ENCODE data around the gene NHLRC3. TPM values are rescaled to one million over a fixed set of nuclear protein-coding genes. Genes with fewer than 3 reads are reported as not detected.

The NHLRC3 gene
- total and polyA plus RNA-seq, 2 donors (not counting 3 experiments of a cell fraction or from before 2014, with no cell fraction given): 7.3 to 10.2 TPM

DNA sequence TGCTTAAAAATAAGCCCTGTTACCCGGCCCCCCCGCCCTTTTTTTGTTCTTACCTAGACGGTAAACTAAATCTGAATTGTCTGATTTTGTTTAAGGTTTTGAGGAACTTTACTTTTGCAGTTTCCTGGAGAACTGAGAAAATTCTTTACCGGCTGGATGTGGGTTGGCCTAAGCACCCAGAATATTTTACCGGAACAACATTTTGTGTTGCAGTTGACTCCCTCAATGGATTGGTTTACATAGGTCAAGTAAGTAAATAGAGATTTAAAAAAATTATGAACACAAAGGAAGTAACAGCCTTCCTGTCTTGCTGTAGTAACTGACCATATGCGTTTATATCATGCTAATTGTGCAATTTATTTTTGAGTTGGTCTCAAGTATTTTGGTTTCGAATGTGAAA lies 785 bp downstream of the NHLRC3 start:
- H3K4me2 ChIP-seq (ENCODE audit: insufficient read depth, low read length): peak overlapping the region; percentile 68
- peaks cover 38% of the 10 kb centered on the region for H3K79me2 ChIP-seq (ENCODE audit: control insufficient read depth, insufficient read depth, low read length)
- no TSS peak for BruUV-seq (replicated peaks)
- H3K4me1 ChIP-seq (ENCODE audit: control insufficient read depth, extremely low read depth, insufficient read depth, low read length): peaks cover 24% of the 10 kb centered on the region
- intact Hi-C loops (cut with micrococcal nuclease) (loop anchor here (5.0 to 10.0 kb wide), 4 partner anchors 376 to 1736 kb away; partner anchors contain the start of genes LHFPL6, MRPS31 and UFM1), dilution Hi-C loops (cut with MboI; ENCODE audit: extremely low pct_ligation_motif_present, low sequenced_read_pairs) (no loop called here)
- H3K9ac ChIP-seq (replicated peaks; ENCODE audit: extremely low read depth, insufficient read depth, low read length): peak overlapping the region; percentile 81
- ChIA-PET CTCF (interaction anchor here (1.0 to 2.6 kb wide), 5 partner anchors 10 to 577 kb away, joined by 3 to 15 read pairs (median 7); no protein-coding TSS in a partner anchor), POLR2A (no interaction called here)
- H4K20me1 ChIP-seq (replicated peaks; ENCODE audit: control insufficient read depth, extremely low read depth, insufficient read depth, low read length): no peaks in the 10 kb centered on the region
- no peaks in the 10 kb centered on the region for H3K9me3 ChIP-seq (replicated peaks; ENCODE audit: control insufficient read depth, insufficient read depth, low read length)
- no peaks in the 10 kb centered on the region for H3K9me1 ChIP-seq (replicated peaks; ENCODE audit: control insufficient read depth, extremely low read depth, insufficient read depth, low read length)
- H3K27me3 ChIP-seq (ENCODE audit: control insufficient read depth in 2 of 2, insufficient read depth in 2 of 2, low read length in 2 of 2): no peaks in the 10 kb centered on the region
- DNase-seq (ENCODE audit: low read depth, low spot score) (no peak), FAIRE-seq (no peak)
- peak overlapping the region in 2 of 3 experiments; percentile 75 to 94 for H3K4me3 ChIP-seq (replicated peaks in 1 of 3; ENCODE audit: insufficient read depth in 1 of 3, low read depth in 1 of 3, low read length in 3 of 3)
- H2AFZ ChIP-seq (ENCODE audit: low read depth, low read length): peak overlapping the region; percentile 86
- TF ChIP-seq POLR2AphosphoS5 (IDR thresholded peaks at IDR 0.05; ENCODE audit: insufficient read depth, low read depth, low read length) (no peak), GATA2 (IDR thresholded peaks at IDR 0.05; ENCODE audit: insufficient read depth, insufficient read length, low read depth, low read length) (no peak), JUN (IDR thresholded peaks at IDR 0.05; ENCODE audit: borderline replicate concordance, insufficient read depth, insufficient read length, low read depth) (no peak)
- H3K36me3 ChIP-seq (ENCODE audit: control insufficient read depth in 2 of 2, extremely low read depth in 1 of 2, insufficient read depth in 2 of 2, low read length in 2 of 2): no peaks in the 10 kb centered on the region
- H3K27ac ChIP-seq (ENCODE audit: insufficient read depth, low read depth, low read length): no peak overlapping the region

DNA sequence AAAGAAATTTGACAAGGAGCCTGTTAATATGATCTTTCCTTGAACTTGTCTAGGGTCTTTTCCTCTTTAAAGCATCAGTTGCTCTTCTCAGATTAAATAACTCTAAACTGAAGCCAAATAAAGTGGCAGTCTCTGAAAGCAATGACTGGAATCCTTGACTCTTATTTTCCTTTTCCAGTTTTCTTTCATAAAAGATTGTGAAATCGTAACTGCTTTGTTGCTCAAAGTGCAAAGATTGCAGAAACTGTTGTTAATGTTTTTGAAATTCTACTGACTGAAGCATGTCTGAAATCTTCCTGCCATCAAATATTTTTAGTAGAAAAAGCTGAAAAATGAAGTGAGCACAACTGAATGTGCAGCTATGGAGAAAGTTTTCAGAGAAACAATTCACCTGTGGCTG lies 1.9 kb downstream of the NHLRC3 start:
- intact Hi-C loops (cut with micrococcal nuclease): no loop called here
- Histone ChIP-seq H3K4me3 (replicated peaks in 1 of 3; ENCODE audit: insufficient read depth in 1 of 3, low read depth in 1 of 3, low read length in 3 of 3) (no peak overlapping the region), H3K36me3 (ENCODE audit: control insufficient read depth in 2 of 2, extremely low read depth in 1 of 2, insufficient read depth in 2 of 2, low read length in 2 of 2) (no peaks in the 10 kb centered on the region), H3K27ac (ENCODE audit: insufficient read depth, low read depth, low read length) (no peak overlapping the region), H3K79me2 (ENCODE audit: control insufficient read depth, insufficient read depth, low read length) (peaks cover 26% of the 10 kb centered on the region), H3K27me3 (ENCODE audit: control insufficient read depth in 2 of 2, insufficient read depth in 2 of 2, low read length in 2 of 2) (no peaks in the 10 kb centered on the region), H3K9me1 (replicated peaks; ENCODE audit: control insufficient read depth, extremely low read depth, insufficient read depth, low read length) (no peaks in the 10 kb centered on the region), H3K9ac (replicated peaks; ENCODE audit: extremely low read depth, insufficient read depth, low read length) (no peak overlapping the region), H3K4me2 (ENCODE audit: insufficient read depth, low read length) (no peak overlapping the region), H4K20me1 (replicated peaks; ENCODE audit: control insufficient read depth, extremely low read depth, insufficient read depth, low read length) (no peaks in the 10 kb centered on the region), H2AFZ (ENCODE audit: low read depth, low read length) (no peak overlapping the region), H3K9me3 (replicated peaks; ENCODE audit: control insufficient read depth, insufficient read depth, low read length) (no peaks in the 10 kb centered on the region), H3K4me1 (ENCODE audit: control insufficient read depth, extremely low read depth, insufficient read depth, low read length) (peaks cover 20% of the 10 kb centered on the region)
- DNase-seq (ENCODE audit: low read depth, low spot score) (no peak), FAIRE-seq (no peak)
- POLR2A ChIA-PET: no interaction called here
- dilution Hi-C loops (cut with MboI; ENCODE audit: extremely low pct_ligation_motif_present, low sequenced_read_pairs): no loop called here
- no TSS peak for BruUV-seq (replicated peaks)
- TF ChIP-seq, protein P1, sequence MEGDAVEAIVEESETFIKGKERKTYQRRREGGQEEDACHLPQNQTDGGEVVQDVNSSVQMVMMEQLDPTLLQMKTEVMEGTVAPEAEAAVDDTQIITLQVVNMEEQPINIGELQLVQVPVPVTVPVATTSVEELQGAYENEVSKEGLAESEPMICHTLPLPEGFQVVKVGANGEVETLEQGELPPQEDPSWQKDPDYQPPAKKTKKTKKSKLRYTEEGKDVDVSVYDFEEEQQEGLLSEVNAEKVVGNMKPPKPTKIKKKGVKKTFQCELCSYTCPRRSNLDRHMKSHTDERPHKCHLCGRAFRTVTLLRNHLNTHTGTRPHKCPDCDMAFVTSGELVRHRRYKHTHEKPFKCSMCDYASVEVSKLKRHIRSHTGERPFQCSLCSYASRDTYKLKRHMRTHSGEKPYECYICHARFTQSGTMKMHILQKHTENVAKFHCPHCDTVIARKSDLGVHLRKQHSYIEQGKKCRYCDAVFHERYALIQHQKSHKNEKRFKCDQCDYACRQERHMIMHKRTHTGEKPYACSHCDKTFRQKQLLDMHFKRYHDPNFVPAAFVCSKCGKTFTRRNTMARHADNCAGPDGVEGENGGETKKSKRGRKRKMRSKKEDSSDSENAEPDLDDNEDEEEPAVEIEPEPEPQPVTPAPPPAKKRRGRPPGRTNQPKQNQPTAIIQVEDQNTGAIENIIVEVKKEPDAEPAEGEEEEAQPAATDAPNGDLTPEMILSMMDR (IDR thresholded peaks at IDR 0.05; ENCODE audit: extremely low read depth in 1 of 2, insufficient read depth in 1 of 2, low read depth in 1 of 2, low read length in 2 of 2): no peak
- TF ChIP-seq POLR2A (IDR thresholded peaks at IDR 0.05; ENCODE audit: low read depth, low read length) (no peak), FOS (IDR thresholded peaks at IDR 0.05; ENCODE audit: borderline replicate concordance, insufficient read depth, low read length) (no peak), JUN (IDR thresholded peaks at IDR 0.05; ENCODE audit: borderline replicate concordance, insufficient read depth, insufficient read length, low read depth) (no peak), EZH2 (IDR thresholded peaks at IDR 0.05; ENCODE audit: borderline replicate concordance, low read depth, low read length, severe bottlenecking) (no peak), POLR2AphosphoS5 (IDR thresholded peaks at IDR 0.05; ENCODE audit: insufficient read depth, low read depth, low read length) (no peak), MYC (IDR thresholded peaks at IDR 0.05; ENCODE audit: low read depth, low read length) (no peak), GATA2 (IDR thresholded peaks at IDR 0.05; ENCODE audit: insufficient read depth, insufficient read length, low read depth, low read length) (no peak)
- TF ChIP-seq, protein P2, sequence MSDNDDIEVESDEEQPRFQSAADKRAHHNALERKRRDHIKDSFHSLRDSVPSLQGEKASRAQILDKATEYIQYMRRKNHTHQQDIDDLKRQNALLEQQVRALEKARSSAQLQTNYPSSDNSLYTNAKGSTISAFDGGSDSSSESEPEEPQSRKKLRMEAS (IDR thresholded peaks at IDR 0.05; ENCODE audit: insufficient read depth, insufficient read length): no peak
- CTCF ChIA-PET: interaction anchor here (1.0 to 1.1 kb wide), 2 partner anchors 11 to 572 kb away, joined by 3 to 5 read pairs; no protein-coding TSS in a partner anchor
